IMR-90 (cell line): Measurements from ENCODE around the gene HS2ST1.

ENCODE experiments used
- BHLHE40 ChIP-seq: fragments of 150-350 bp; IDR thresholded peaks from 2 replicates; pipeline ENCODE4 v1.6.1; 2016; ENCODE audit warnings: mild to moderate bottlenecking, low read depth, low read length
- CEBPB ChIP-seq: IDR thresholded peaks from 2 replicates; pipeline ENCODE4 v1.6.1; 2012; ENCODE audit warnings: low read depth, low read length, improper control_type of control experiment
- ELK1 ChIP-seq: fragments of 150-350 bp; IDR thresholded peaks from 2 replicates; pipeline ENCODE4 v1.6.1; 2016; ENCODE audit warnings: low read depth, mild to moderate bottlenecking, low read length, moderate library complexity, borderline replicate concordance
- MAFK ChIP-seq: IDR thresholded peaks from 2 replicates; pipeline ENCODE4 v1.6.1; 2012; ENCODE audit warnings: low read depth, low read length, improper control_type of control experiment
- MAZ ChIP-seq: IDR thresholded peaks from 2 replicates; pipeline ENCODE4 v1.6.1; 2012; ENCODE audit warnings: low read depth, mild to moderate bottlenecking, low read length, improper control_type of control experiment, moderate library complexity, borderline replicate concordance
- MXI1 ChIP-seq: IDR thresholded peaks from 2 replicates; pipeline ENCODE4 v1.6.1; 2012; ENCODE audit warnings: low read depth, mild to moderate bottlenecking, low read length, moderate library complexity, borderline replicate concordance
- POLR2A ChIP-seq: IDR thresholded peaks from 2 replicates; pipeline ENCODE4 v1.6.1; 2012; ENCODE audit warnings: mild to moderate bottlenecking, low read depth, low read length
- RAD21 ChIP-seq: IDR thresholded peaks from 2 replicates; pipeline ENCODE4 v1.6.1; 2012; ENCODE audit warnings: low read length, improper control_type of control experiment
- RCOR1 ChIP-seq: IDR thresholded peaks from 2 replicates; pipeline ENCODE4 v1.6.1; 2012; ENCODE audit warnings: mild to moderate bottlenecking, low read length, improper control_type of control experiment; ENCODE audit not compliant: insufficient replicate concordance
- RFX5 ChIP-seq: IDR thresholded peaks from 2 replicates; pipeline ENCODE4 v1.8.0; 2012; ENCODE audit warnings: low read depth, mild to moderate bottlenecking, low read length, moderate library complexity
- SMC3 ChIP-seq: fragments of 150-350 bp; IDR thresholded peaks from 2 replicates; pipeline ENCODE4 v1.6.1; 2016; ENCODE audit warnings: low read depth, mild to moderate bottlenecking, antibody characterized with exemption, low read length, moderate library complexity
- TF ChIP-seq, protein P1 (sequence below): conservative IDR thresholded peaks from 2 replicates; pipeline ENCODE4 v1.5.1; 2012; ENCODE audit warnings: mild to moderate bottlenecking, low read depth, low read length, improper control_type of control experiment

- TF ChIP-seq POLR2A (no peak), BHLHE40 (no peak), CEBPB (no peak), RAD21 (peak; percentile 60), MAFK (no peak), MAZ (no peak), MXI1 (no peak), RCOR1 (no peak), ELK1 (no peak), SMC3 (peak; percentile 54), RFX5 (no peak)
- TF ChIP-seq, protein P1, sequence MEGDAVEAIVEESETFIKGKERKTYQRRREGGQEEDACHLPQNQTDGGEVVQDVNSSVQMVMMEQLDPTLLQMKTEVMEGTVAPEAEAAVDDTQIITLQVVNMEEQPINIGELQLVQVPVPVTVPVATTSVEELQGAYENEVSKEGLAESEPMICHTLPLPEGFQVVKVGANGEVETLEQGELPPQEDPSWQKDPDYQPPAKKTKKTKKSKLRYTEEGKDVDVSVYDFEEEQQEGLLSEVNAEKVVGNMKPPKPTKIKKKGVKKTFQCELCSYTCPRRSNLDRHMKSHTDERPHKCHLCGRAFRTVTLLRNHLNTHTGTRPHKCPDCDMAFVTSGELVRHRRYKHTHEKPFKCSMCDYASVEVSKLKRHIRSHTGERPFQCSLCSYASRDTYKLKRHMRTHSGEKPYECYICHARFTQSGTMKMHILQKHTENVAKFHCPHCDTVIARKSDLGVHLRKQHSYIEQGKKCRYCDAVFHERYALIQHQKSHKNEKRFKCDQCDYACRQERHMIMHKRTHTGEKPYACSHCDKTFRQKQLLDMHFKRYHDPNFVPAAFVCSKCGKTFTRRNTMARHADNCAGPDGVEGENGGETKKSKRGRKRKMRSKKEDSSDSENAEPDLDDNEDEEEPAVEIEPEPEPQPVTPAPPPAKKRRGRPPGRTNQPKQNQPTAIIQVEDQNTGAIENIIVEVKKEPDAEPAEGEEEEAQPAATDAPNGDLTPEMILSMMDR, result peak; percentile 64
Measured at GRCh38 chr1:87084244-87084836, 169.9 kb downstream of the HS2ST1 start.
